ENCODE data around the gene NME1. TPM values are rescaled to one million over a fixed set of nuclear protein-coding genes. Genes with fewer than 3 reads are reported as not detected.

Gene NME1
- total and polyA plus RNA-seq, 10 of the 15 experiments (the other 5 are each of a cell fraction or from before 2014, with no cell fraction given), result 273 to 1,362 (median 455) TPM

- no TSS peak for BruUV-seq (replicated peaks)
- Histone ChIP-seq H3K4me3 (no peak overlapping the region), H3K4me2 (ENCODE audit: control insufficient read depth, insufficient read depth) (no peak overlapping the region), H4K20me1 (ENCODE audit: control insufficient read depth, insufficient read depth) (no peaks in the 10 kb centered on the region), H3K9ac (ENCODE audit: control insufficient read depth, insufficient read depth, low read length) (no peak overlapping the region), H2AFZ (ENCODE audit: control insufficient read depth, low read depth, low read length) (no peak overlapping the region), H3K27ac (ENCODE audit: control insufficient read depth, insufficient read depth) (no peak overlapping the region), H3K79me2 (ENCODE audit: control insufficient read depth, insufficient read depth, low read length) (no peaks in the 10 kb centered on the region), H3K27me3 (replicated peaks in 1 of 2; ENCODE audit: control insufficient read depth in 2 of 2, insufficient read depth in 2 of 2, low read length in 1 of 2) (no peaks in the 10 kb centered on the region), H3K4me1 (ENCODE audit: control insufficient read depth, insufficient read depth, low read length) (no peaks in the 10 kb centered on the region), H3K9me3 (replicated peaks; ENCODE audit: control insufficient read depth, insufficient read depth, low read length) (no peaks in the 10 kb centered on the region), H3K36me3 (ENCODE audit: control insufficient read depth in 2 of 2, insufficient read depth in 2 of 2, low read length in 1 of 2) (no peaks in the 10 kb centered on the region)
- DNase-seq (ENCODE audit: low read depth, low spot score) (no peak), FAIRE-seq (no peak), ATAC-seq (no peak)
- no peak for TF ChIP-seq MEF2B (IDR thresholded peaks at IDR 0.05; ENCODE audit: partially characterized antibody, poor library complexity, severe bottlenecking)
- no peak for TF ChIP-seq STAT3 (IDR thresholded peaks at IDR 0.05; ENCODE audit: low read depth, low read length)
- TF ChIP-seq ZBED1 (IDR thresholded peaks at IDR 0.05; ENCODE audit: borderline replicate concordance), result no peak
- WGBS (ENCODE audit: insufficient coverage, insufficient replicate concordance, low lambda C conversion rate, missing lambda C conversion rate), result 87% methylated on average over 2 of the region's 2 CpGs
- RAD21 ChIA-PET (ENCODE audit: unreplicated experiment), result interaction anchor here (1.5 kb wide), 1 partner anchor 11 kb away, joined by 4 read pairs; the partner anchor contains the start of gene NME1
- in situ Hi-C loops (cut with MboI), result no loop called here
- CTCF ChIA-PET, result no interaction called here
- intact Hi-C loops (cut with micrococcal nuclease; ENCODE audit: unreplicated experiment), result no loop called here
- POLR2A ChIA-PET, result interaction anchor here (0.7 kb wide), 1 partner anchor 128 kb away, joined by 4 read pairs; no protein-coding TSS in a partner anchor
- SMC1A ChIA-PET (ENCODE audit: uncharacterized antibody, unreplicated experiment), result interaction anchor here (1.5 kb wide), 1 partner anchor 11 kb away, joined by 3 read pairs; the partner anchor contains the start of gene NME1
Measured at GRCh38 chr17:51142597-51142996, 10.8 kb upstream of the NME1 start.

- Histone ChIP-seq H2AFZ (ENCODE audit: control insufficient read depth, low read depth, low read length) (no peak overlapping the region), H3K4me3 (no peak overlapping the region), H3K36me3 (ENCODE audit: control insufficient read depth in 2 of 2, insufficient read depth in 2 of 2, low read length in 1 of 2) (no peaks in the 10 kb centered on the region), H3K27me3 (replicated peaks in 1 of 2; ENCODE audit: control insufficient read depth in 2 of 2, insufficient read depth in 2 of 2, low read length in 1 of 2) (no peaks in the 10 kb centered on the region), H3K4me1 (ENCODE audit: control insufficient read depth, insufficient read depth, low read length) (no peaks in the 10 kb centered on the region), H3K4me2 (ENCODE audit: control insufficient read depth, insufficient read depth) (no peak overlapping the region), H3K9me3 (replicated peaks; ENCODE audit: control insufficient read depth, insufficient read depth, low read length) (no peaks in the 10 kb centered on the region), H3K9ac (ENCODE audit: control insufficient read depth, insufficient read depth, low read length) (no peak overlapping the region), H3K27ac (ENCODE audit: control insufficient read depth, insufficient read depth) (no peak overlapping the region), H3K79me2 (ENCODE audit: control insufficient read depth, insufficient read depth, low read length) (no peaks in the 10 kb centered on the region), H4K20me1 (ENCODE audit: control insufficient read depth, insufficient read depth) (no peaks in the 10 kb centered on the region)
- FAIRE-seq, result no peak
- ATAC-seq, result no peak
- TF ChIP-seq LARP7 (IDR thresholded peaks at IDR 0.05) (no peak), SMAD5 (IDR thresholded peaks at IDR 0.05; ENCODE audit: low read depth) (no peak), ZNF622 (IDR thresholded peaks at IDR 0.05) (no peak), TBL1XR1 (IDR thresholded peaks at IDR 0.05; ENCODE audit: low read depth, low read length) (no peak), RFX5 (IDR thresholded peaks at IDR 0.05; ENCODE audit: low read depth, low read length) (no peak)
- TF ChIP-seq, protein P1, sequence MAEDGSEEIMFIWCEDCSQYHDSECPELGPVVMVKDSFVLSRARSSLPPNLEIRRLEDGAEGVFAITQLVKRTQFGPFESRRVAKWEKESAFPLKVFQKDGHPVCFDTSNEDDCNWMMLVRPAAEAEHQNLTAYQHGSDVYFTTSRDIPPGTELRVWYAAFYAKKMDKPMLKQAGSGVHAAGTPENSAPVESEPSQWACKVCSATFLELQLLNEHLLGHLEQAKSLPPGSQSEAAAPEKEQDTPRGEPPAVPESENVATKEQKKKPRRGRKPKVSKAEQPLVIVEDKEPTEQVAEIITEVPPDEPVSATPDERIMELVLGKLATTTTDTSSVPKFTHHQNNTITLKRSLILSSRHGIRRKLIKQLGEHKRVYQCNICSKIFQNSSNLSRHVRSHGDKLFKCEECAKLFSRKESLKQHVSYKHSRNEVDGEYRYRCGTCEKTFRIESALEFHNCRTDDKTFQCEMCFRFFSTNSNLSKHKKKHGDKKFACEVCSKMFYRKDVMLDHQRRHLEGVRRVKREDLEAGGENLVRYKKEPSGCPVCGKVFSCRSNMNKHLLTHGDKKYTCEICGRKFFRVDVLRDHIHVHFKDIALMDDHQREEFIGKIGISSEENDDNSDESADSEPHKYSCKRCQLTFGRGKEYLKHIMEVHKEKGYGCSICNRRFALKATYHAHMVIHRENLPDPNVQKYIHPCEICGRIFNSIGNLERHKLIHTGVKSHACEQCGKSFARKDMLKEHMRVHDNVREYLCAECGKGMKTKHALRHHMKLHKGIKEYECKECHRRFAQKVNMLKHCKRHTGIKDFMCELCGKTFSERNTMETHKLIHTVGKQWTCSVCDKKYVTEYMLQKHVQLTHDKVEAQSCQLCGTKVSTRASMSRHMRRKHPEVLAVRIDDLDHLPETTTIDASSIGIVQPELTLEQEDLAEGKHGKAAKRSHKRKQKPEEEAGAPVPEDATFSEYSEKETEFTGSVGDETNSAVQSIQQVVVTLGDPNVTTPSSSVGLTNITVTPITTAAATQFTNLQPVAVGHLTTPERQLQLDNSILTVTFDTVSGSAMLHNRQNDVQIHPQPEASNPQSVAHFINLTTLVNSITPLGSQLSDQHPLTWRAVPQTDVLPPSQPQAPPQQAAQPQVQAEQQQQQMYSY (CRISPR knock-in tag; IDR thresholded peaks at IDR 0.05), result no peak
- POLR2A ChIA-PET, result interaction anchor here (1.0 kb wide), 1 partner anchor 12 kb away, joined by 3 read pairs; no protein-coding TSS in a partner anchor
- in situ Hi-C loops (cut with MboI) (no loop called here), intact Hi-C loops (cut with micrococcal nuclease; ENCODE audit: unreplicated experiment) (no loop called here)
- CTCF ChIA-PET, result no interaction called here
- SMC1A ChIA-PET (ENCODE audit: uncharacterized antibody, unreplicated experiment), result interaction anchor here (1.1 kb wide), 1 partner anchor 96 kb away, joined by 3 read pairs; no protein-coding TSS in a partner anchor
- DNase-seq (ENCODE audit: low read depth, low spot score), result no peak
- RAD21 ChIA-PET (ENCODE audit: unreplicated experiment), result no interaction called here
- no TSS peak for BruUV-seq (replicated peaks)
- WGBS (ENCODE audit: insufficient coverage, insufficient replicate concordance, low lambda C conversion rate, missing lambda C conversion rate), result 90% methylated on average over 4 of the region's 6 CpGs
Measured at GRCh38 chr17:51144266-51145022, 8.9 kb upstream of the NME1 start.

Data from GM12878 (cell line).